SK-N-SH treated with all-trans-retinoic acid at 6 μM for 48 hours (cell line): ENCODE measurements around the gene TLE2.

ENCODE experiments used
- CREB5 ChIP-seq: fragments of 250-450 bp; sonication (Bioruptor Pico); IDR thresholded peaks from 2 replicates; pipeline ENCODE4 v1.5.1; 2020; ENCODE audit warnings: low read depth, mild to moderate bottlenecking, moderate library complexity
- CSDC2 ChIP-seq: fragments of 250-450 bp; sonication (Bioruptor Pico); IDR thresholded peaks from 2 replicates; pipeline ENCODE4 v1.5.0; 2020; ENCODE audit warnings: mild to moderate bottlenecking, moderate library complexity
- CSRNP3 ChIP-seq: fragments of 250-450 bp; sonication (Bioruptor Pico); IDR thresholded peaks from 2 replicates; pipeline ENCODE4 v1.5.1; 2021; ENCODE audit warnings: mild to moderate bottlenecking, moderate library complexity
- ESRRG ChIP-seq: fragments of 250-450 bp; sonication (Bioruptor Pico); IDR thresholded peaks from 2 replicates; pipeline ENCODE4 v1.6.1; 2021; ENCODE audit warnings: mild to moderate bottlenecking
- GLIS3 ChIP-seq: fragments of 250-450 bp; sonication (Bioruptor Pico); IDR thresholded peaks from 2 replicates; pipeline ENCODE4 v1.5.0; 2020; ENCODE audit warnings: mild to moderate bottlenecking, moderate library complexity
- PATZ1 ChIP-seq: fragments of 250-450 bp; sonication (Bioruptor Pico); IDR thresholded peaks from 2 replicates; pipeline ENCODE4 v1.8.0; 2020; ENCODE audit warnings: mild to moderate bottlenecking, moderate library complexity, borderline replicate concordance
- PPARA ChIP-seq: fragments of 250-450 bp; sonication (Bioruptor Pico); IDR thresholded peaks from 2 replicates; pipeline ENCODE4 v1.5.0; 2020; ENCODE audit warnings: mild to moderate bottlenecking, borderline replicate concordance
- RARB ChIP-seq: fragments of 250-450 bp; sonication (Bioruptor Pico); IDR thresholded peaks from 2 replicates; pipeline ENCODE4 v1.8.0; 2021; ENCODE audit warnings: mild to moderate bottlenecking, moderate library complexity
- SNAI2 ChIP-seq: fragments of 250-450 bp; sonication (Bioruptor Pico); IDR thresholded peaks from 2 replicates; pipeline ENCODE4 v1.5.0; 2020; ENCODE audit warnings: mild to moderate bottlenecking, moderate library complexity
- TCF4 ChIP-seq: fragments of 250-450 bp; sonication (Bioruptor Pico); IDR thresholded peaks from 2 replicates; pipeline ENCODE4 v1.8.0; 2021; ENCODE audit warnings: mild to moderate bottlenecking, moderate library complexity, borderline replicate concordance
- TSHZ2 ChIP-seq: fragments of 250-450 bp; sonication (Bioruptor Pico); IDR thresholded peaks from 2 replicates; pipeline ENCODE4 v1.5.0; 2020; ENCODE audit warnings: mild to moderate bottlenecking, moderate library complexity
- ZC3H10 ChIP-seq: fragments of 250-450 bp; sonication (Bioruptor Pico); IDR thresholded peaks from 2 replicates; pipeline ENCODE4 v1.5.1; 2021; ENCODE audit warnings: mild to moderate bottlenecking, moderate library complexity
- ZFP30 ChIP-seq: fragments of 450-650 bp; formaldehyde crosslinking; IDR thresholded peaks from 2 replicates; pipeline ENCODE4 v1.5.0; 2022; ENCODE audit warnings: mild to moderate bottlenecking, moderate library complexity
- ZNF70 ChIP-seq: fragments of 450-650 bp; formaldehyde crosslinking; IDR thresholded peaks from 2 replicates; pipeline ENCODE4 v1.5.0; 2020; ENCODE audit warnings: mild to moderate bottlenecking, moderate library complexity

GRCh38 chr19:2989236-2989946 lies 39.7 kb downstream of the TLE2 start:
- TF ChIP-seq TSHZ2, result no peak
- TF ChIP-seq SNAI2 (CRISPR knock-in tag), result no peak
- no peak for TF ChIP-seq CREB5
- no peak for TF ChIP-seq ZNF70
- TF ChIP-seq RARB, result no peak
- no peak for TF ChIP-seq ESRRG (CRISPR knock-in tag)
- TF ChIP-seq ZC3H10, result no peak
- no peak for TF ChIP-seq TCF4 (CRISPR knock-in tag)
- TF ChIP-seq CSRNP3 (CRISPR knock-in tag), result no peak
- TF ChIP-seq PATZ1 (CRISPR knock-in tag), result no peak
- TF ChIP-seq ZFP30 (CRISPR knock-in tag), result no peak
- TF ChIP-seq PPARA (CRISPR knock-in tag), result no peak
- no peak for TF ChIP-seq GLIS3
- TF ChIP-seq CSDC2 (CRISPR knock-in tag), result no peak
